ENCODE measurements around the gene SURF2. TPM values are rescaled to one million over a fixed set of nuclear protein-coding genes. Genes with fewer than 3 reads are reported as not detected.

SURF2 gene
- total RNA-seq (ENCODE audit: low replicate concordance), result 12.9 and 15.6 TPM in 2 replicates

GRCh38 chr9:133356391-133357091 lies at the start of gene SURF2, which contains the start of gene SURF1:
Gene SURF2 (plus strand): TSS chr9:133356550. CDS start chr9:133356593, 43 bp downstream.
Gene SURF1 (minus strand): TSS chr9:133356487. CDS start chr9:133356453, 34 bp downstream.

GRCh38 chr9:133335924-133336811 lies 20.2 kb upstream of the SURF2 start, which contains the start of gene SURF6:
Gene SURF6 (minus strand): TSS chr9:133336188. CDS start chr9:133336132, 56 bp downstream.

GRCh38 chr9:133347985-133348717 lies 8.2 kb upstream of the SURF2 start, which contains the start of the genes MED22 and RPL7A:
Gene MED22 (minus strand): TSS chr9:133348131. CDS start chr9:133346662, 1,469 bp downstream.
Gene RPL7A (plus strand): TSS chr9:133348218. CDS start chr9:133348244, 26 bp downstream.

GRCh38 chr9:133375724-133376654 lies 19.6 kb downstream of the SURF2 start, which contains the start of the genes STKLD1 and SURF4:
Gene STKLD1 (plus strand): TSS chr9:133376366. CDS start chr9:133376474, 108 bp downstream.
Gene SURF4 (minus strand): TSS chr9:133376060. CDS start chr9:133375969, 91 bp downstream.

Other genes with a start within 250 kb of the SURF2 start
- gene RALGDS, start 235.3 kb upstream of the SURF2 start, total RNA-seq (ENCODE audit: low replicate concordance), result 18.6 and 22.1 TPM in 2 replicates
- gene GBGT1, start 192.6 kb upstream of the SURF2 start, total RNA-seq (ENCODE audit: low replicate concordance), result 3.5 and 7.7 TPM in 2 replicates
- not detected in 2 replicates for gene OBP2B, start 147.3 kb upstream of the SURF2 start, total RNA-seq (ENCODE audit: low replicate concordance)
- not detected in 2 replicates for gene ABO, start 81.3 kb upstream of the SURF2 start, total RNA-seq (ENCODE audit: low replicate concordance)
- 8.1 and 11.0 TPM in 2 replicates for gene SURF6, start 20.4 kb upstream of the SURF2 start, total RNA-seq (ENCODE audit: low replicate concordance)
- 13.8 and 63.1 TPM in 2 replicates for gene MED22, start 8.4 kb upstream of the SURF2 start, total RNA-seq (ENCODE audit: low replicate concordance)
- 3,249 and 3,613 TPM in 2 replicates for gene RPL7A, start 8.3 kb upstream of the SURF2 start, total RNA-seq (ENCODE audit: low replicate concordance)
- gene SURF1, start 63 bp upstream of the SURF2 start, total RNA-seq (ENCODE audit: low replicate concordance), result 20.6 and 38.1 TPM in 2 replicates
- 512 and 569 TPM in 2 replicates for gene SURF4, start 19.5 kb downstream of the SURF2 start, total RNA-seq (ENCODE audit: low replicate concordance)
- 0.35 and 0.75 TPM in 2 replicates for gene STKLD1, start 19.8 kb downstream of the SURF2 start, total RNA-seq (ENCODE audit: low replicate concordance)
- 17.4 and 27.3 TPM in 2 replicates for gene REXO4, start 61.5 kb downstream of the SURF2 start, total RNA-seq (ENCODE audit: low replicate concordance)
- gene ADAMTS13, start 65.8 kb downstream of the SURF2 start, total RNA-seq (ENCODE audit: low replicate concordance), result 1.8 and 3.5 TPM in 2 replicates
- 8.0 and 9.6 TPM in 2 replicates for gene CACFD1, start 103.4 kb downstream of the SURF2 start, total RNA-seq (ENCODE audit: low replicate concordance)
- 1.9 and 17.8 TPM in 2 replicates for gene SLC2A6, start 122.5 kb downstream of the SURF2 start, total RNA-seq (ENCODE audit: low replicate concordance)
- gene MYMK, start 168.4 kb downstream of the SURF2 start, total RNA-seq (ENCODE audit: low replicate concordance), result not detected in 2 replicates
- under 0.01 and 0.12 TPM in 2 replicates for gene ADAMTSL2, start 178.2 kb downstream of the SURF2 start, total RNA-seq (ENCODE audit: low replicate concordance)